ENCODE measurements around the gene KANSL3. TPM values are rescaled to one million over a fixed set of nuclear protein-coding genes. Genes with fewer than 3 reads are reported as not detected.

Gene KANSL3
- total and polyA plus RNA-seq, 2 donors (not counting 3 experiments of a cell fraction or from before 2014, with no cell fraction given) = 27.7 to 36.9 TPM

DNA sequence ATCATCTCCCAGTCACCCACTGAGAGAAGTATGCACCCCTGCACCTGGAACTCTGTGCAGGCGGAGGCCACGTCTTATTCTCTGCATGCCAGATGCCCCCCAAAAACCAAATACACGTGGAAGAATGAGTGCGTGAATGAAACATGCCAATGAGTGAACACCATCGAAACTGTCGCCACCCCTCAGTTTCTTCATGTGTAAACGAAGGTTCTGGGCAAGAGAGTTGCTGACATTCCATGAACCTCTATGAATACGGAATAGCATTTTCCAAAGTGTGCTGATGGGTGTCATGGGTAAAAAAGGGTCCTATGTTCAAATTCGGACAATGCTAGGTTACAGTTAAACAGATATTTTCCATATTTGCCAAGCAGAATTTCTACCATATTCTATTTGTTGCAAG, 24.2 kb upstream of the KANSL3 start:
- H3K27ac ChIP-seq (ENCODE audit: insufficient read depth, low read depth, low read length) = no peak overlapping the region
- no peak overlapping the region for H3K9ac ChIP-seq (replicated peaks; ENCODE audit: extremely low read depth, insufficient read depth, low read length)
- TF ChIP-seq JUN (IDR thresholded peaks at IDR 0.05; ENCODE audit: borderline replicate concordance, insufficient read depth, insufficient read length, low read depth) (no peak), POLR2AphosphoS5 (IDR thresholded peaks at IDR 0.05; ENCODE audit: insufficient read depth, low read depth, low read length) (no peak), POLR2A (IDR thresholded peaks at IDR 0.05; ENCODE audit: low read depth, low read length) (no peak), FOS (IDR thresholded peaks at IDR 0.05; ENCODE audit: borderline replicate concordance, insufficient read depth, low read length) (no peak), EZH2 (IDR thresholded peaks at IDR 0.05; ENCODE audit: borderline replicate concordance, low read depth, low read length, severe bottlenecking) (no peak), MYC (IDR thresholded peaks at IDR 0.05; ENCODE audit: low read depth, low read length) (no peak), GATA2 (IDR thresholded peaks at IDR 0.05; ENCODE audit: insufficient read depth, insufficient read length, low read depth, low read length) (no peak)
- TF ChIP-seq, protein P1, sequence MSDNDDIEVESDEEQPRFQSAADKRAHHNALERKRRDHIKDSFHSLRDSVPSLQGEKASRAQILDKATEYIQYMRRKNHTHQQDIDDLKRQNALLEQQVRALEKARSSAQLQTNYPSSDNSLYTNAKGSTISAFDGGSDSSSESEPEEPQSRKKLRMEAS (IDR thresholded peaks at IDR 0.05; ENCODE audit: insufficient read depth, insufficient read length) = no peak
- TF ChIP-seq, protein P2, sequence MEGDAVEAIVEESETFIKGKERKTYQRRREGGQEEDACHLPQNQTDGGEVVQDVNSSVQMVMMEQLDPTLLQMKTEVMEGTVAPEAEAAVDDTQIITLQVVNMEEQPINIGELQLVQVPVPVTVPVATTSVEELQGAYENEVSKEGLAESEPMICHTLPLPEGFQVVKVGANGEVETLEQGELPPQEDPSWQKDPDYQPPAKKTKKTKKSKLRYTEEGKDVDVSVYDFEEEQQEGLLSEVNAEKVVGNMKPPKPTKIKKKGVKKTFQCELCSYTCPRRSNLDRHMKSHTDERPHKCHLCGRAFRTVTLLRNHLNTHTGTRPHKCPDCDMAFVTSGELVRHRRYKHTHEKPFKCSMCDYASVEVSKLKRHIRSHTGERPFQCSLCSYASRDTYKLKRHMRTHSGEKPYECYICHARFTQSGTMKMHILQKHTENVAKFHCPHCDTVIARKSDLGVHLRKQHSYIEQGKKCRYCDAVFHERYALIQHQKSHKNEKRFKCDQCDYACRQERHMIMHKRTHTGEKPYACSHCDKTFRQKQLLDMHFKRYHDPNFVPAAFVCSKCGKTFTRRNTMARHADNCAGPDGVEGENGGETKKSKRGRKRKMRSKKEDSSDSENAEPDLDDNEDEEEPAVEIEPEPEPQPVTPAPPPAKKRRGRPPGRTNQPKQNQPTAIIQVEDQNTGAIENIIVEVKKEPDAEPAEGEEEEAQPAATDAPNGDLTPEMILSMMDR (IDR thresholded peaks at IDR 0.05; ENCODE audit: extremely low read depth in 1 of 2, insufficient read depth in 1 of 2, low read depth in 1 of 2, low read length in 2 of 2) = no peak
- no peak for DNase-seq (ENCODE audit: low read depth, low spot score)
- no peak overlapping the region for H3K4me3 ChIP-seq (replicated peaks in 1 of 3; ENCODE audit: insufficient read depth in 1 of 3, low read depth in 1 of 3, low read length in 3 of 3)
- H3K79me2 ChIP-seq (ENCODE audit: control insufficient read depth, insufficient read depth, low read length) = no peaks in the 10 kb centered on the region
- dilution Hi-C loops (cut with MboI; ENCODE audit: extremely low pct_ligation_motif_present, low sequenced_read_pairs) (no loop called here), intact Hi-C loops (cut with micrococcal nuclease) (no loop called here)
- no peaks in the 10 kb centered on the region for H4K20me1 ChIP-seq (replicated peaks; ENCODE audit: control insufficient read depth, extremely low read depth, insufficient read depth, low read length)
- H2AFZ ChIP-seq (ENCODE audit: low read depth, low read length) = no peak overlapping the region
- H3K9me3 ChIP-seq (replicated peaks; ENCODE audit: control insufficient read depth, insufficient read depth, low read length) = no peaks in the 10 kb centered on the region
- POLR2A ChIA-PET = interaction anchor here (1.1 kb wide), 1 partner anchor 14 kb away, joined by 3 read pairs; no protein-coding TSS in a partner anchor
- H3K4me2 ChIP-seq (ENCODE audit: insufficient read depth, low read length) = no peak overlapping the region
- no peaks in the 10 kb centered on the region for H3K9me1 ChIP-seq (replicated peaks; ENCODE audit: control insufficient read depth, extremely low read depth, insufficient read depth, low read length)
- CTCF ChIA-PET = no interaction called here
- BruUV-seq (replicated peaks) = no TSS peak
- no peaks in the 10 kb centered on the region for H3K27me3 ChIP-seq (ENCODE audit: control insufficient read depth in 2 of 2, insufficient read depth in 2 of 2, low read length in 2 of 2)
- peaks cover 7% of the 10 kb centered on the region for H3K4me1 ChIP-seq (ENCODE audit: control insufficient read depth, extremely low read depth, insufficient read depth, low read length)
- no peaks in the 10 kb centered on the region for H3K36me3 ChIP-seq (ENCODE audit: control insufficient read depth in 2 of 2, extremely low read depth in 1 of 2, insufficient read depth in 2 of 2, low read length in 2 of 2)
- no peak for FAIRE-seq

Data from endothelial cell of umbilical vein (primary cell).